Gastrocnemius medialis (tissue), 4 donors: Measurements from ENCODE around the gene FAM83F.

Source experiments
- CTCF ChIP-seq, 5 experiments: fragments of 450-650 bp in 3 of 5; fragments of 200-600 bp in 2 of 5; sonication (generic) in 2 of 5; IDR thresholded peaks in 4 of 5; conservative IDR thresholded peaks in 1 of 5; 1 replicate in 4 of 5; 2 replicates in 1 of 5; pipeline ENCODE4 v1.5.1; 2016 to 2019; ENCODE audit warnings: antibody characterized with exemption in 5 of 5, mild to moderate bottlenecking in 3 of 5, moderate library complexity in 3 of 5
- POLR2A ChIP-seq, 2 donors: fragments of 450-650 bp; IDR thresholded peaks; one replicate each; pipeline ENCODE4 v1.6.1; 2017; ENCODE audit warnings: antibody characterized with exemption in 2 of 2, mild to moderate bottlenecking in 2 of 2, moderate library complexity in 2 of 2

GRCh38 chr22:40084246-40084645 lies 89.5 kb downstream of the FAM83F start:
- TF ChIP-seq CTCF (IDR thresholded peaks at IDR 0.05 in 4 of 5, conservative IDR thresholded peaks at IDR 0.05 in 1 of 5) (no peak), POLR2A (IDR thresholded peaks at IDR 0.05) (no peak)
